Spleen (tissue), 7 donors: ENCODE data around the gene SORL1.

ENCODE experiments used
- CTCF ChIP-seq, 11 experiments: fragments of 200-600 bp in 7 of 11; fragments of 450-650 bp in 4 of 11; sonication (generic) in 4 of 11; IDR thresholded peaks in 8 of 11; conservative IDR thresholded peaks in 3 of 11; 1 replicate in 7 of 11; 2 replicates in 4 of 11; pipeline versions ENCODE4 v1.4.0 to v1.8.0; 2016 to 2021; ENCODE audit warnings: antibody characterized with exemption in 11 of 11, inconsistent platforms in 4 of 11, mild to moderate bottlenecking in 1 of 11
- POLR2AphosphoS5 ChIP-seq, 3 donors: sonication (generic); formaldehyde crosslinking; IDR thresholded peaks; one replicate each; pipeline ENCODE4 v1.5.1; 2017; ENCODE audit warnings: antibody characterized with exemption in 3 of 3
- donor health status: DM: no; HTN: no; CAD: no; lungs with moderate emphysema.
- donor health status: DM: no; HTN: no; CAD: no.
- donor health status: DM: no; HTN: no; CAD: no.

GRCh38 chr11:121626980-121627379 is 174.9 kb downstream of the SORL1 start:
- no peak for TF ChIP-seq CTCF (IDR thresholded peaks at IDR 0.05 in 8 of 11, conservative IDR thresholded peaks at IDR 0.05 in 3 of 11)
- TF ChIP-seq POLR2AphosphoS5 (IDR thresholded peaks at IDR 0.05): no peak
